GM12878 (cell line): ENCODE data around the gene YIF1B. TPM values are rescaled to one million over a fixed set of nuclear protein-coding genes. Genes with fewer than 3 reads are reported as not detected.

Experiments used
- ATAC-seq: fragments of 200-7000 bp; cut with Tn5 transposase; 3 replicates; pipeline ENCODE4 v1.9.1; 2020; ENCODE audit warnings: mild to moderate bottlenecking, moderate library complexity
- BruUV-seq: library from RNA; stranded (reverse); fragments of 400-500 nt; replicated peaks from 2 replicates; lab custom pipeline; 2021; lab: Mats Ljungman, UMichigan
- CTCF ChIA-PET: fragments of 300-600 bp; sonication (Branson Sonifier 250); formaldehyde crosslinking; extraction: SDS; loops from one replicate; lab custom pipeline; 2021; ENCODE audit warnings: inconsistent platforms; lab: Yijun Ruan, JAX
- POLR2A ChIA-PET: fragments of 350-600 bp; formaldehyde crosslinking; extraction: SDS; loops from one replicate; lab custom pipeline; 2021; ENCODE audit warnings: inconsistent platforms; lab: Charles Lee
- RAD21 ChIA-PET: fragments of 300-600 bp; sonication (Branson Sonifier 250); formaldehyde crosslinking; loops from one replicate; lab custom pipeline; 2023; ENCODE audit warnings: antibody characterized with exemption; ENCODE audit not compliant: unreplicated experiment; lab: Charles Lee
- SMC1A ChIA-PET: fragments of 300-600 bp; sonication (Branson Sonifier 250); formaldehyde crosslinking; loops from one replicate; lab custom pipeline; 2023; ENCODE audit not compliant: unreplicated experiment, uncharacterized antibody; lab: Charles Lee
- DNase-seq: peaks from one replicate; pipeline ENCODE4 v3.0.0-alpha.2; 2011; ENCODE audit warnings: low read depth, low spot score
- FAIRE-seq: peaks from 3 replicates; lab custom pipeline; 2011; peaks lifted over from hg19 to GRCh38; lab: Jason Lieb, UNC
- H2AFZ ChIP-seq: 2 replicates; pipeline ENCODE4 v1.6.0; 2011; ENCODE audit warnings: low read depth, low read length, control low read depth; ENCODE audit not compliant: control insufficient read depth
- H3K27ac ChIP-seq: 2 replicates; pipeline ENCODE4 v1.5.1; 2011; ENCODE audit warnings: control low read depth; ENCODE audit not compliant: control insufficient read depth, insufficient read depth
- H3K27me3 ChIP-seq, 2 experiments: replicated peaks in 1 of 2; 2 replicates each; pipeline versions ENCODE4 v1.6.0 to v1.6.1; 2011; ENCODE audit warnings: low read length in 1 of 2; ENCODE audit not compliant: control insufficient read depth in 2 of 2, insufficient read depth in 2 of 2
- H3K36me3 ChIP-seq, 2 experiments: 2 replicates each; pipeline ENCODE4 v1.5.1; 2011; ENCODE audit warnings: low read length in 1 of 2; ENCODE audit not compliant: control insufficient read depth in 2 of 2, insufficient read depth in 2 of 2
- H3K4me1 ChIP-seq: 2 replicates; pipeline ENCODE4 v1.6.1; 2011; ENCODE audit warnings: mild to moderate bottlenecking, low read length, moderate library complexity, mixed read lengths; ENCODE audit not compliant: control insufficient read depth, insufficient read depth
- H3K4me2 ChIP-seq: 2 replicates; pipeline ENCODE4 v1.6.0; 2011; ENCODE audit warnings: control low read depth; ENCODE audit not compliant: control insufficient read depth, insufficient read depth
- H3K4me3 ChIP-seq: fragments of 200-600 bp; sonication (generic); 2 replicates; pipeline ENCODE4 v1.5.1; 2016
- H3K79me2 ChIP-seq: 2 replicates; pipeline ENCODE4 v1.6.0; 2011; ENCODE audit warnings: low read length; ENCODE audit not compliant: control insufficient read depth, insufficient read depth
- H3K9ac ChIP-seq: 2 replicates; pipeline ENCODE4 v1.8.0; 2011; ENCODE audit warnings: low read length, control low read depth, mixed read lengths; ENCODE audit not compliant: control insufficient read depth, insufficient read depth
- H3K9me3 ChIP-seq: replicated peaks from 3 replicates; pipeline ENCODE4 v1.5.1; 2011; ENCODE audit warnings: mild to moderate bottlenecking, low read length; ENCODE audit not compliant: control insufficient read depth, insufficient read depth
- H4K20me1 ChIP-seq: 2 replicates; pipeline ENCODE4 v1.6.0; 2011; ENCODE audit not compliant: control insufficient read depth, insufficient read depth
- BRCA1 ChIP-seq: IDR thresholded peaks from 2 replicates; pipeline ENCODE4 v1.6.1; 2011; ENCODE audit warnings: low read depth, low read length, improper control_type of control experiment
- CBFB ChIP-seq: IDR thresholded peaks from 2 replicates; pipeline ENCODE4 v1.6.1; 2016; ENCODE audit warnings: antibody characterized with exemption, low read depth
- ETV6 ChIP-seq, 2 experiments: fragments of 450-650 bp in 1 of 2; IDR thresholded peaks in 1 of 2; conservative IDR thresholded peaks in 1 of 2; 2 replicates each; pipeline ENCODE4 v1.6.1; 2014; ENCODE audit warnings: antibody characterized with exemption in 1 of 2, borderline replicate concordance in 1 of 2, low read depth in 1 of 2, mild to moderate bottlenecking in 1 of 2, moderate library complexity in 1 of 2
- HDAC6 ChIP-seq: fragments of 200-600 bp; sonication (generic); IDR thresholded peaks from one replicate; pipeline ENCODE4 v1.8.0; 2017; ENCODE audit warnings: antibody characterized with exemption; ENCODE audit not compliant: unreplicated experiment
- IRF4 ChIP-seq: IDR thresholded peaks from 2 replicates; pipeline ENCODE4 v1.6.1; 2011; ENCODE audit warnings: low read depth, low read length
- KDM1A ChIP-seq: fragments of 200-600 bp; sonication (generic); IDR thresholded peaks from 2 replicates; pipeline ENCODE4 v1.6.1; 2016; ENCODE audit warnings: borderline replicate concordance
- MYB ChIP-seq: fragments of 150-350 bp; IDR thresholded peaks from 2 replicates; pipeline ENCODE4 v1.6.1; 2014; ENCODE audit warnings: mild to moderate bottlenecking, low read depth, low read length, borderline replicate concordance
- NR2C2 ChIP-seq: IDR thresholded peaks from 2 replicates; pipeline ENCODE4 v1.6.1; 2011; ENCODE audit warnings: borderline replicate concordance, low read depth; ENCODE audit not compliant: control insufficient read depth, insufficient read length
- PAX8 ChIP-seq: fragments of 450-650 bp; IDR thresholded peaks from 2 replicates; pipeline ENCODE4 v1.6.1; 2017; ENCODE audit warnings: mild to moderate bottlenecking, moderate library complexity
- POLR2A ChIP-seq: IDR thresholded peaks from 2 replicates; pipeline ENCODE4 v1.6.1; 2011; ENCODE audit warnings: low read depth, mild to moderate bottlenecking, low read length
- RAD21 ChIP-seq: IDR thresholded peaks from 2 replicates; pipeline ENCODE4 v1.6.1; 2011; ENCODE audit warnings: mild to moderate bottlenecking, low read depth, low read length, moderate library complexity; ENCODE audit not compliant: insufficient read depth
- RFX5 ChIP-seq: IDR thresholded peaks from 2 replicates; pipeline ENCODE4 v1.6.1; 2011; ENCODE audit warnings: low read depth, low read length, improper control_type of control experiment
- SIX5 ChIP-seq: IDR thresholded peaks from 2 replicates; pipeline ENCODE4 v1.6.1; 2011; ENCODE audit warnings: mild to moderate bottlenecking, low read depth, low read length, moderate library complexity; ENCODE audit not compliant: severe bottlenecking
- TARDBP ChIP-seq: IDR thresholded peaks from 2 replicates; pipeline ENCODE4 v1.6.1; 2016; ENCODE audit warnings: borderline replicate concordance
- TBL1XR1 ChIP-seq: IDR thresholded peaks from 2 replicates; pipeline ENCODE4 v1.6.1; 2012; ENCODE audit warnings: low read depth, low read length, improper control_type of control experiment
- TCF3 ChIP-seq: IDR thresholded peaks from 2 replicates; pipeline ENCODE4 v1.6.1; 2012; ENCODE audit warnings: low read depth, mild to moderate bottlenecking, low read length, borderline replicate concordance; ENCODE audit not compliant: insufficient read depth
- ZBED1 ChIP-seq: IDR thresholded peaks from 2 replicates; pipeline ENCODE4 v1.6.1; 2016; ENCODE audit warnings: borderline replicate concordance
- WGBS: methylation state at CpG from one replicate; pipeline ENCODE4 v1.1.6; 2016; ENCODE audit warnings: low lambda C conversion rate; ENCODE audit not compliant: insufficient replicate concordance, insufficient coverage; ENCODE audit errors: missing lambda C conversion rate; 5-methylcytosine and 5-hydroxymethylcytosine counted together
- in situ Hi-C: fragments of 300-500 bp; cut with MboI; formaldehyde crosslinking; loops from 9 replicates; pipeline ENCODE4 v1.14.3; 2018; ENCODE audit warnings: mixed read lengths
- intact Hi-C: fragments of 100-400 bp; cut with micrococcal nuclease; formaldehyde crosslinking; loops from one replicate; pipeline ENCODE4 v1.14.2; 2022; ENCODE audit not compliant: unreplicated experiment
- polyA plus RNA-seq, 11 experiments: library from polyadenylated mRNA; depleted of rRNA in 4 of 11; unstranded in 6 of 11; stranded (reverse) in 5 of 11; fragments of >200 nt; fragmentation: Nextera tagmentation in 4 of 11; fragmentation: Illumina TruSeq in 1 of 11; extraction: Ambion mirVana in 4 of 11; extraction: Trizol in 1 of 11; gene quantifications; 1 replicate in 1 of 11; 2 replicates in 10 of 11; pipeline versions ENCODE4 v1.2.1 to v1.2.3, GENCODE V29; 2011 to 2016; ENCODE audit warnings: inconsistent platforms in 2 of 11, missing spikeins in 2 of 11, low read depth in 1 of 11
- total RNA-seq, 4 experiments: library from RNA; depleted of rRNA in 3 of 4; stranded (reverse); fragments of >200 nt in 3 of 4; fragmentation: Illumina TruSeq in 1 of 4; extraction: Trizol in 1 of 4; gene quantifications; 2 replicates each; pipeline versions ENCODE4 v1.2.1 to v1.2.3, GENCODE V29; 2013 to 2021
- TF ChIP-seq, protein P1 (sequence below): fragments of 450-650 bp; IDR thresholded peaks from 2 replicates; pipeline ENCODE4 v1.6.1; 2017; ENCODE audit warnings: low read depth, mild to moderate bottlenecking, moderate library complexity
- TF ChIP-seq, protein P2 (sequence below): IDR thresholded peaks from 2 replicates; pipeline ENCODE4 v1.6.1; 2011; ENCODE audit warnings: borderline replicate concordance, low read depth, mild to moderate bottlenecking, moderate library complexity, low read length; ENCODE audit not compliant: insufficient read depth, poor library complexity, severe bottlenecking

Gene YIF1B
- total and polyA plus RNA-seq, 10 of the 15 experiments (the other 5 are each of a cell fraction or from before 2014, with no cell fraction given), result 1.3 to 106 (median 53.5) TPM

DNA sequence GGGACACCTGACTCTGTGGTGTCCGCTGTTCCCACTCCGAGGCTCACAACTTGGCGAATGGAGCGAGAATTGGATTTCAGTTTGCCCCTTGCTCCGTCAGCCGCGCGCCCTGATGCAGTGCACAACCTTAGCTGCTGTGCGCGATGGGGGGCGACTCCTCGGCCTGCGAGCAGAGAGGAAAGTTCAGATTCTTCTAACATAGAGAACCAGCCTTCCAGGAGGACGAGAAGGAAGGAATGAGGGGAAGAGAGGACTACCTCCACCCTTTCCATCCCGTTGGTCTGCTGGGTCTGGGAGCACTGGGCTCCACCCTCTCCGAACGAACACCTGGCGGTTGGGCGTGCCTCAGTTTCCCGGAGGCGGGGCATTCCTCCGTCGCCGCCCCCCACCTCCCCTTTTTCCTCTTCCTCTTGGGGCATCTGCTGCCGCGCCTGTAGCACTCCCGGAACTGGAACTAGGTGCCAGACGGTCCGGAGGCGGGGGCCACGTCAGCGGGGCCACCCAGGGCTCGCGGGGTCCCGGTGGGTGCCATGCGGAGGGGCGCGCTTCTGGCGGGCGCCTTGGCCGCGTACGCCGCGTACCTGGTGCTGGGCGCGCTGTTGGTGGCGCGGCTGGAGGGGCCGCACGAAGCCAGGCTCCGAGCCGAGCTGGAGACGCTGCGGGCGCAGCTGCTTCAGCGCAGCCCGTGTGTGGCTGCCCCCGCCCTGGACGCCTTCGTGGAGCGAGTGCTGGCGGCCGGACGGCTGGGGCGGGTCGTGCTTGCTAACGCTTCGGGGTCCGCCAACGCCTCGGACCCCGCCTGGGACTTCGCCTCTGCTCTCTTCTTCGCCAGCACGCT, 3.9 kb upstream of the YIF1B start, which contains the start of gene KCNK6 (continued):
- TF ChIP-seq CBFB, result no peak
- TF ChIP-seq MYB, result no peak
- TF ChIP-seq RFX5, result no peak
- peak; percentile 86 for TF ChIP-seq HDAC6
- TF ChIP-seq IRF4, result no peak
- TF ChIP-seq SIX5, result no peak
- TF ChIP-seq PAX8, result no peak
- TF ChIP-seq POLR2A, result peak; percentile 54; the same call in 1 of the 2 replicates
- TF ChIP-seq TCF3, result 0 out of 2 replicates have a peak, but pooled peaks have one; percentile 13
- no peak for TF ChIP-seq ETV6 (conservative IDR thresholded peaks at IDR 0.05 in 1 of 2, IDR thresholded peaks at IDR 0.05 in 1 of 2; ENCODE audit: borderline replicate concordance in 1 of 2, low read depth in 1 of 2)
- TF ChIP-seq TBL1XR1, result no peak

DNA sequence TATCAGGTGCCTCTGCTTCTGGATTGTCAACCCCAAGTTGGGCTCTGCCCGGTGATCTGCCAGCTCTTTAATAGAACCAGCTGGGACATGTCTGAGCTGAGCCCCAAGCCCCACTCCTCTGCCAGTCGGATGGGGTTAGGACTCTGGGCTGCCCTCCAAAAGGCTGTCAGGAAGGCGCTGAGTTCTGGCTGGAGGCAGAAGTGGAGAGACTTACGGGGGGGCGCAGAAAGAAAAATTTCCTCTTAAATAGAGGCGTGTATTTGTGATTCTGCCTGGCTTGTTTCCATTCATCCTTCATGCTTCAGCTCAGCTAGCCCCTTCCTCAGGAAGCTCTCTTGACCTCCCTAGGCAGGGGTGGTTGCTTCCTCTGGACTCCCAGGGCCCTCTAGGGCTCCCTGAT, 2.9 kb upstream of the YIF1B start:
- Histone ChIP-seq H3K4me1 (peaks cover 3% of the 10 kb centered on the region; the same call in 1 of the 2 replicates), H3K4me2 (no peak overlapping the region), H3K4me3 (no peak overlapping the region), H3K27ac (no peak overlapping the region), H3K79me2 (peaks cover 4% of the 10 kb centered on the region), H3K27me3 (no peaks in the 10 kb centered on the region; a peak in 2 of 4 replicates), H3K9ac (no peak overlapping the region), H3K9me3 (no peaks in the 10 kb centered on the region), H3K36me3 (no peaks in the 10 kb centered on the region), H4K20me1 (no peaks in the 10 kb centered on the region), H2AFZ (no peak overlapping the region)
- no peak for TF ChIP-seq ZBED1
- no peak for TF ChIP-seq RAD21
- TF ChIP-seq NR2C2, result no peak
- TF ChIP-seq TARDBP, result no peak
- TF ChIP-seq, protein P1, sequence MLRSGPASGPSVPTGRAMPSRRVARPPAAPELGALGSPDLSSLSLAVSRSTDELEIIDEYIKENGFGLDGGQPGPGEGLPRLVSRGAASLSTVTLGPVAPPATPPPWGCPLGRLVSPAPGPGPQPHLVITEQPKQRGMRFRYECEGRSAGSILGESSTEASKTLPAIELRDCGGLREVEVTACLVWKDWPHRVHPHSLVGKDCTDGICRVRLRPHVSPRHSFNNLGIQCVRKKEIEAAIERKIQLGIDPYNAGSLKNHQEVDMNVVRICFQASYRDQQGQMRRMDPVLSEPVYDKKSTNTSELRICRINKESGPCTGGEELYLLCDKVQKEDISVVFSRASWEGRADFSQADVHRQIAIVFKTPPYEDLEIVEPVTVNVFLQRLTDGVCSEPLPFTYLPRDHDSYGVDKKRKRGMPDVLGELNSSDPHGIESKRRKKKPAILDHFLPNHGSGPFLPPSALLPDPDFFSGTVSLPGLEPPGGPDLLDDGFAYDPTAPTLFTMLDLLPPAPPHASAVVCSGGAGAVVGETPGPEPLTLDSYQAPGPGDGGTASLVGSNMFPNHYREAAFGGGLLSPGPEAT, result no peak
- TF ChIP-seq KDM1A, result no peak
- TF ChIP-seq BRCA1, result no peak
- TF ChIP-seq, protein P2, sequence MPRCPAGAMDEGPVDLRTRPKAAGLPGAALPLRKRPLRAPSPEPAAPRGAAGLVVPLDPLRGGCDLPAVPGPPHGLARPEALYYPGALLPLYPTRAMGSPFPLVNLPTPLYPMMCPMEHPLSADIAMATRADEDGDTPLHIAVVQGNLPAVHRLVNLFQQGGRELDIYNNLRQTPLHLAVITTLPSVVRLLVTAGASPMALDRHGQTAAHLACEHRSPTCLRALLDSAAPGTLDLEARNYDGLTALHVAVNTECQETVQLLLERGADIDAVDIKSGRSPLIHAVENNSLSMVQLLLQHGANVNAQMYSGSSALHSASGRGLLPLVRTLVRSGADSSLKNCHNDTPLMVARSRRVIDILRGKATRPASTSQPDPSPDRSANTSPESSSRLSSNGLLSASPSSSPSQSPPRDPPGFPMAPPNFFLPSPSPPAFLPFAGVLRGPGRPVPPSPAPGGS, result no peak
- no peak for DNase-seq
- BruUV-seq, result no TSS peak
- ATAC-seq, result no peak
- RAD21 ChIA-PET, result no interaction called here
- CTCF ChIA-PET, result interaction anchor here (1.3 kb wide), 1 partner anchor 16 kb away, joined by 3 read pairs; no protein-coding TSS in a partner anchor
- intact Hi-C loops, result loop anchor here (5.0 kb wide), 1 partner anchor 76 kb away; no protein-coding TSS in a partner anchor
- SMC1A ChIA-PET, result interaction anchor here (1.1 kb wide), 1 partner anchor 416 kb away, joined by 4 read pairs; no protein-coding TSS in a partner anchor
- in situ Hi-C loops, result no loop called here
- no peak for FAIRE-seq
- POLR2A ChIA-PET, result no interaction called here
- 76% methylated on average over 6 of the region's 6 CpGs for WGBS
